Non-pigmented ciliary epithelial cell (primary cell): Measurements from ENCODE around the gene POU6F2.

ENCODE experiments used
- DNase-seq: peaks from one replicate; pipeline ENCODE4 v3.0.0-alpha.2; 2010; ENCODE audit warnings: low read depth

Gene POU6F2

GRCh38 chr7:39509912-39510311 is 532.2 kb downstream of the POU6F2 start:
- no peak for DNase-seq

GRCh38 chr7:39510864-39511354 is 533.2 kb downstream of the POU6F2 start:
- no peak for DNase-seq

GRCh38 chr7:39515534-39516228 is 538.0 kb downstream of the POU6F2 start:
- no peak for DNase-seq

GRCh38 chr7:39516498-39516897 is 538.8 kb downstream of the POU6F2 start:
- DNase-seq, result no peak

- no peak for DNase-seq
Observed at GRCh38 chr7:39517240-39517639, 539.5 kb downstream of the POU6F2 start.
